ENCODE results near the gene DPYD. TPM values are rescaled to one million over a fixed set of nuclear protein-coding genes. Genes with fewer than 3 reads are reported as not detected.

The DPYD gene
- total and polyA plus RNA-seq, 10 of the 15 experiments (the other 5 are each of a cell fraction or from before 2014, with no cell fraction given), result 5.7 to 23.8 (median 10.2) TPM

- TF ChIP-seq FOS (IDR thresholded peaks at IDR 0.05; ENCODE audit: borderline replicate concordance, extremely low read depth, insufficient read length), result no peak
- no peak for TF ChIP-seq PBX3 (IDR thresholded peaks at IDR 0.05; ENCODE audit: insufficient replicate concordance, low read depth, low read length)
- TF ChIP-seq TCF12 (IDR thresholded peaks at IDR 0.05; ENCODE audit: low read depth, low read length), result no peak
- TF ChIP-seq EED (IDR thresholded peaks at IDR 0.05; ENCODE audit: low read depth), result no peak
- TF ChIP-seq ETV6 (conservative IDR thresholded peaks at IDR 0.05 in 1 of 2, IDR thresholded peaks at IDR 0.05 in 1 of 2; ENCODE audit: borderline replicate concordance in 1 of 2, low read depth in 1 of 2), result no peak
- no peak for TF ChIP-seq PML (IDR thresholded peaks at IDR 0.05; ENCODE audit: low read length)
- TF ChIP-seq EP300 (IDR thresholded peaks at IDR 0.05; ENCODE audit: borderline replicate concordance in 1 of 2, control insufficient read depth in 1 of 2, low read depth in 2 of 2, low read length in 2 of 2), result peak in 1 of 2 experiments; percentile 71; a peak in 2 of 4 replicates
- TF ChIP-seq SMC3 (IDR thresholded peaks at IDR 0.05; ENCODE audit: borderline replicate concordance, low read length), result no peak
- no peak for TF ChIP-seq NFYA (IDR thresholded peaks at IDR 0.05; ENCODE audit: borderline replicate concordance, low read depth, low read length)
- no peak for TF ChIP-seq EGR1 (IDR thresholded peaks at IDR 0.05; ENCODE audit: borderline replicate concordance in 1 of 2, low read depth in 2 of 2, low read length in 2 of 2)
- no peak for TF ChIP-seq CTCF (IDR thresholded peaks at IDR 0.05 in 2 of 3, conservative IDR thresholded peaks at IDR 0.05 in 1 of 3; ENCODE audit: control insufficient read depth in 2 of 3, extremely low read depth in 1 of 3, insufficient read depth in 1 of 3, low read depth in 3 of 3, low read length in 3 of 3)
- no peak for TF ChIP-seq IRF3 (IDR thresholded peaks at IDR 0.05)
- TF ChIP-seq ZNF217 (IDR thresholded peaks at IDR 0.05), result no peak
- TF ChIP-seq RFX5 (IDR thresholded peaks at IDR 0.05; ENCODE audit: low read depth, low read length), result no peak
- peak; percentile 28; the same call in 1 of the 2 replicates for TF ChIP-seq GABPA (IDR thresholded peaks at IDR 0.05; ENCODE audit: low read depth)
- TF ChIP-seq IRF5 (IDR thresholded peaks at IDR 0.05; ENCODE audit: borderline replicate concordance), result no peak
- TF ChIP-seq ZBTB40 (IDR thresholded peaks at IDR 0.05; ENCODE audit: borderline replicate concordance), result no peak; the same call in 1 of the 2 replicates
Measured at GRCh38 chr1:97159342-97159741, 761.5 kb downstream of the DPYD start (continued).

Data from GM12878 (cell line).